Kidney (tissue), 14 donors: Measurements from ENCODE around the gene TBC1D9. TPM values are rescaled to one million over a fixed set of nuclear protein-coding genes. Genes with fewer than 3 reads are reported as not detected.

Experiments
- DNase-seq, 5 donors: peaks; one replicate each; pipeline ENCODE4 v3.0.0-alpha.2; 2013 to 2020
- FAIRE-seq: peaks from 2 replicates; lab custom pipeline; 2012; peaks lifted over from hg19 to GRCh38; lab: Jason Lieb, UNC
- H3K27ac ChIP-seq, 2 donors: one replicate each; pipeline ENCODE4 v1.7.0; 2013; ENCODE audit warnings: low read depth in 2 of 2, low read length in 2 of 2, inconsistent platforms in 1 of 2
- H3K27me3 ChIP-seq: one replicate; pipeline ENCODE4 v1.7.1; 2013; ENCODE audit warnings: low read length, inconsistent platforms; ENCODE audit not compliant: control insufficient read depth, insufficient read depth
- H3K36me3 ChIP-seq, 3 donors: one replicate each; pipeline versions ENCODE4 v1.7.0 to v1.7.1; 2013; ENCODE audit warnings: low read length in 3 of 3, control low read depth in 1 of 3, inconsistent platforms in 1 of 3; ENCODE audit not compliant: insufficient read depth in 3 of 3, control insufficient read depth in 2 of 3
- H3K4me1 ChIP-seq, 3 donors: one replicate each; pipeline versions ENCODE4 v1.7.0 to v1.7.1; 2013; ENCODE audit warnings: low read length in 3 of 3, inconsistent platforms in 1 of 3, low read depth in 1 of 3; ENCODE audit not compliant: control insufficient read depth in 2 of 3, insufficient read depth in 2 of 3
- H3K4me3 ChIP-seq, 3 donors: one replicate each; pipeline versions ENCODE4 v1.7.0 to v1.8.1; 2013; ENCODE audit warnings: low read length in 3 of 3, control low read depth in 1 of 3, inconsistent platforms in 1 of 3
- H3K9ac ChIP-seq, 3 donors: one replicate each; pipeline versions ENCODE4 v1.7.0 to v1.7.1; 2013; ENCODE audit warnings: low read length in 3 of 3, control low read depth in 1 of 3, inconsistent platforms in 1 of 3
- H3K9me3 ChIP-seq, 3 donors: one replicate each; pipeline versions ENCODE4 v1.7.0 to v1.7.1; 2013; ENCODE audit warnings: low read length in 3 of 3, control low read depth in 1 of 3, inconsistent platforms in 1 of 3; ENCODE audit not compliant: control insufficient read depth in 2 of 3, insufficient read depth in 1 of 3
- CTCF ChIP-seq: IDR thresholded peaks from 3 replicates; pipeline ENCODE4 v1.5.1; 2012; ENCODE audit warnings: mild to moderate bottlenecking, moderate library complexity, borderline replicate concordance; ENCODE audit not compliant: insufficient read depth; ENCODE audit errors: extremely low read depth
- intact Hi-C: fragments of 100-400 bp; cut with DNase I; formaldehyde crosslinking; loops from one replicate; pipeline ENCODE4 v1.11.1; 2022
- polyA plus RNA-seq: library from polyadenylated mRNA; stranded (reverse); fragments of 350-450 nt; fragmentation: Illumina TruSeq; extraction: RNeasy Lipid Tissue Mini Kit (QIAGEN cat#74804); gene quantifications from one replicate; pipeline ENCODE4 v1.2.3, GENCODE V29; 2014; ENCODE audit warnings: low read depth, low replicate concordance; ENCODE audit not compliant: insufficient read depth
- total RNA-seq: library from RNA; stranded (reverse); fragmentation: NEBNext Ultra II Directional; extraction: Animal tissue kit (Norgen Biotek cat#: 25700); gene quantifications from one replicate; pipeline ENCODE4 v1.2.1, GENCODE V29; 2021
- donor health status: control.
- donor health status: control.
- donor health status: control.
- donor health status: control.
- donor health status: control.
- donor health status: DM: yes; HTN: yes; CAD: no.
- donor health status: Normal renal cell carcinoma (clear cell type).

The TBC1D9 gene
- total and polyA plus RNA-seq, 2 donors from 2014 or later = 14.4 to 38.6 TPM

GRCh38 chr4:140675599-140676231 is 80.5 kb downstream of the TBC1D9 start:
- Histone ChIP-seq H3K27me3 (no peaks in the 10 kb centered on the region), H3K4me3 (no peak overlapping the region), H3K9ac (no peak overlapping the region), H3K27ac (no peak overlapping the region), H3K9me3 (no peaks in the 10 kb centered on the region), H3K36me3 (peaks cover 2 to 18% (median 12%) of the 10 kb centered on the region in 3 donors), H3K4me1 (no peaks in the 10 kb centered on the region)
- intact Hi-C loops = no loop called here
- FAIRE-seq (no peak), DNase-seq (no peak)
- TF ChIP-seq CTCF = no peak

- FAIRE-seq = no peak
- Histone ChIP-seq H3K4me3 (no peak overlapping the region), H3K9ac (no peak overlapping the region), H3K4me1 (no peaks in the 10 kb centered on the region), H3K9me3 (no peaks in the 10 kb centered on the region), H3K27ac (no peak overlapping the region), H3K27me3 (no peaks in the 10 kb centered on the region), H3K36me3 (peaks cover 0 to 28% (median 8%) of the 10 kb centered on the region in 3 donors)
- intact Hi-C loops = no loop called here
- TF ChIP-seq CTCF = no peak
- no peak for DNase-seq
Measured at GRCh38 chr4:140673729-140674128, 82.5 kb downstream of the TBC1D9 start.

- no peak for FAIRE-seq
- Histone ChIP-seq H3K36me3 (peaks cover 3 to 16% (median 5%) of the 10 kb centered on the region in 3 donors), H3K9ac (no peak overlapping the region), H3K4me3 (no peak overlapping the region), H3K9me3 (no peaks in the 10 kb centered on the region), H3K27ac (no peak overlapping the region), H3K27me3 (no peaks in the 10 kb centered on the region), H3K4me1 (no peaks in the 10 kb centered on the region)
- intact Hi-C loops = no loop called here
- no peak for TF ChIP-seq CTCF
- peak in 2 of 5 donors; percentile 32 to 34 for DNase-seq
Measured at GRCh38 chr4:140672416-140672815, 83.8 kb downstream of the TBC1D9 start.
